Psoas muscle (tissue), 8 donors: Measurements from ENCODE around the gene ARL4C. TPM values are rescaled to one million over a fixed set of nuclear protein-coding genes. Genes with fewer than 3 reads are reported as not detected.

Experiments
- ATAC-seq, 4 donors: fragments of 200-7000 bp; cut with Tn5 transposase; one replicate each; pipeline ENCODE4 v1.9.1; 2020; ENCODE audit warnings: moderate library complexity in 3 of 4, mild to moderate bottlenecking in 2 of 4
- DNase-seq, 2 donors: peaks; one replicate each; pipeline ENCODE4 v3.0.0-alpha.2; 2020
- H3K27ac ChIP-seq: fragments of 200-600 bp; one replicate; pipeline ENCODE4 v1.8.0; 2022
- H3K27me3 ChIP-seq, 3 donors: fragments of 200-600 bp in 1 of 3; one replicate each; pipeline versions ENCODE4 v1.6.1 to v1.8.0; 2013 to 2022; ENCODE audit warnings: low read length in 2 of 3, mild to moderate bottlenecking in 2 of 3, moderate library complexity in 1 of 3; ENCODE audit not compliant: insufficient read depth in 3 of 3
- H3K36me3 ChIP-seq, 2 donors: fragments of 200-600 bp in 1 of 2; one replicate each; pipeline versions ENCODE4 v1.6.1 to v1.8.0; 2013 to 2022; ENCODE audit warnings: low read depth in 1 of 2, mild to moderate bottlenecking in 1 of 2, moderate library complexity in 1 of 2; ENCODE audit not compliant: insufficient read depth in 1 of 2
- H3K4me1 ChIP-seq: fragments of 200-600 bp; one replicate; pipeline ENCODE4 v1.8.0; 2022
- H3K4me3 ChIP-seq: fragments of 200-600 bp; one replicate; pipeline ENCODE4 v1.8.0; 2022; ENCODE audit warnings: mild to moderate bottlenecking
- H3K9me3 ChIP-seq: fragments of 200-600 bp; one replicate; pipeline ENCODE4 v1.8.0; 2022
- CTCF ChIP-seq: fragments of 200-600 bp; IDR thresholded peaks from one replicate; pipeline ENCODE4 v1.8.0; 2022; ENCODE audit warnings: antibody characterized with exemption
- WGBS, 3 donors: extraction: QIAGEN DNeasy Blood & Tissue Kit; methylation state at CpG; one replicate each; pipeline versions ENCODE4 v1.1.6 to v1.1.7; 2013; 5-methylcytosine and 5-hydroxymethylcytosine counted together
- intact Hi-C, 2 donors: fragments of 100-400 bp; cut with DNase I; formaldehyde crosslinking; loops; one replicate each; pipeline versions ENCODE4 v1.11.0 to v1.14.2; 2022
- polyA plus RNA-seq, 3 donors: library from polyadenylated mRNA; stranded (reverse); fragments of 200-250 nt; gene quantifications; one replicate each; pipeline ENCODE4 v1.2.3, GENCODE V29; 2013
- total RNA-seq, 4 donors: library from RNA; stranded (reverse); fragmentation: NEBNext Ultra II Directional in 2 of 4; extraction: Animal tissue kit (Norgen Biotek cat#: 25700) in 2 of 4; gene quantifications; one replicate each; pipeline versions ENCODE4 v1.2.1 to v1.2.4, GENCODE V29; 2021 to 2023
- donor health status: healthy with polysubstance abuse.
- donor health status: DM: no; HTN: no; CAD: no; lungs with moderate emphysema.
- donor health status: Bipolar disorder and iron deficiency.
- donor health status: healthy.
- donor health status: DM: yes; HTN: yes; CAD: no.
- donor health status: DM: no; HTN: no; CAD: no.
- donor health status: DM: no; HTN: no; CAD: no.
- donor health status: DM: yes; HTN: yes; CAD: no.

The ARL4C gene
- total and polyA plus RNA-seq, 7 donors = 0.34 to 1.6 (median 1.1) TPM

DNA sequence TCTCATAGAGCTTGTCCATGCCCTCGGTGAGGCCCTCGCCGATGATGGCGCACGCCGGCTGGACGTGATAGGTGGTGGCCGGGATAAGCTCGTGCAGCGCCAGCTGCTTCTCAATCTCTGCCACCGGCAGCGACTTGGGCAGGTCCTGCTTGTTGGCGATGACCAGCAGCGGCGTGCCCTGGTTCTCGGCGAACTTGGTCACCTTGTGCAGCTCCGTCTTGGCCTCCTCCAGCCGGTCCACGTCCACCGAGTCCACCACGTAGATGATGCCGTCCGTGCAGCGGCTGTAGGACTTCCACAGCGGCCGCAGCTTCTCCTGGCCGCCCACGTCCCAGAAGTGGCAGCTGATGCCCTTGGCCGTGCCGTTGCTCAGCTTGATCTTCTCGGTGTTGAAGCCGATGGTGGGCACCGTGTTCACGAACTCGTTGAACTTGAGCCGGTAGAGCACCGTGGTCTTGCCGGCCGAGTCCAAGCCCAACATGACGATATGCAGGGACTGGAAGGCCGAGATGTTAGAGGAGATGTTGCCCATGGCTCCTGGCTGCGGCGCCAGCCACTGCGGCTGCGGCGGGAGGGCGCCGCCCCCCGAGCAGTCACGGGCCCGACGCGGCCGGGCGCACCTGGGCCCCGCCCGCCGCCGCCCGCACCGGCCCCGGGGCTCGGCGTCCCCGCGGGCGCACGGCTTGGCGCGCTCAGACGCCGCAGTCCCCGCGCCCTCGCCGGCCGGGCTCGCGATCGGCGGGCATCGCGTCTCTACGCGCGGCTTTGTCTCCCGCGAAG, 636 bp downstream of the ARL4C start:
- intact Hi-C loops = loop anchor here in 1 of 2 donors (5.0 kb wide), 1 partner anchor 209 kb away; no protein-coding TSS in a partner anchor
- WGBS, 3 donors = 0 to 1% (median 1%) methylated on average over 72 to 89 of the region's 89 CpGs
- Histone ChIP-seq H3K4me1 (peaks cover 6% of the 10 kb centered on the region), H3K9me3 (no peaks in the 10 kb centered on the region), H3K27me3 (peaks cover 2 to 48% (median 4%) of the 10 kb centered on the region in 3 donors), H3K4me3 (peak overlapping the region; percentile 68), H3K36me3 (no peaks in the 10 kb centered on the region), H3K27ac (no peak overlapping the region)
- DNase-seq (peak; percentile 27 to 59), ATAC-seq (peak; percentile 11 to 35 (median 22))
- no peak for TF ChIP-seq CTCF

DNA sequence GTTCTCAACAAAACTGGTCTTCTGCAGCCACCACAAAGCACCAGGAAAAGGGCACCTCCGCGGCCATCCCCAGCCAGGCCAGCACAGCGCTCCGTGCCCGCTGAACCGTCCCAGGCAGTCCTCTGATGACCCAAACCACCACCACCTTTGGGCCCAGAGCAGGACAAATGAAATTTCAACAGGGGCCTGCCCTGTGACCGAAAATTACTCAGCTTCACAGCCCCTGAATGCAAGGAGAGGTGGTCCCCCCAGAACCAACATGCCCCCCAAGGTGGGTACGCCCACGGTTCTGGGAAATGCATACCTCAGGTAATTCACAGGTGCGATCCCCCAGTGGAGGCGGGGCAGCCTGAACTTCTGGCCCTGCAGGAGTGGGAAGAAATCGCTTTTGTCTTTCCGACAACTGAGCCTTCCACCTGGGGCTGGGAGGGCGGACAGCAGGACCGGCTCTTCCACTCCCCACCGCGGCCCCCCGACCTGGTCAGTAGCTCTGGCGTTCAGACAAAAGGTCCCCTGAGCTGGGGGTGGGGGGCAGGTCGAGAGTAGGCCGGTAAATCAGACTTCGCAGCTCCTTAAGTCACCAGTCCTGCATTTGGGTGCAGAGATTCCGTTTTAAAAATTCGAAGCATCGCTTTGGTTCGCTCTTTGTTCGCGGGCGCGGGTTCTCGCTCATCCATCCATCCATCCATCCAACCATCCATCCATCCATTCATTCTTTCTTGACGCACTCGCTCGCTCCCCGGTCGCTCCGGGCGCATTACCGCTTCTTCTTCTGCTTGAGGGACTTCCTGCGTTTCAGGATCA, 1.4 kb downstream of the ARL4C start:
- H3K4me1 ChIP-seq = peaks cover 6% of the 10 kb centered on the region
- peaks cover 2 to 55% (median 4%) of the 10 kb centered on the region in 3 donors for H3K27me3 ChIP-seq
- TF ChIP-seq CTCF = no peak
- DNase-seq (no peak), ATAC-seq (no peak)
- H3K36me3 ChIP-seq = no peaks in the 10 kb centered on the region
- intact Hi-C loops = loop anchor here in 1 of 2 donors (5.0 kb wide), 1 partner anchor 208 kb away; no protein-coding TSS in a partner anchor
- peak overlapping the region; percentile 68 for H3K4me3 ChIP-seq
- no peak overlapping the region for H3K27ac ChIP-seq
- H3K9me3 ChIP-seq = no peaks in the 10 kb centered on the region
- 9 to 13% (median 13%) methylated on average over 40 of the region's 40 CpGs for WGBS, 3 donors

- Histone ChIP-seq H3K9me3 (no peaks in the 10 kb centered on the region), H3K27me3 (peaks cover 2 to 55% (median 4%) of the 10 kb centered on the region in 3 donors), H3K27ac (no peak overlapping the region), H3K36me3 (no peaks in the 10 kb centered on the region), H3K4me3 (peak overlapping the region; percentile 68), H3K4me1 (peaks cover 6% of the 10 kb centered on the region)
- no peak for ATAC-seq
- intact Hi-C loops = loop anchor here in 1 of 2 donors (5.0 kb wide), 1 partner anchor 207 kb away; no protein-coding TSS in a partner anchor
- no peak for TF ChIP-seq CTCF
- no peak for DNase-seq
- 59 to 67% (median 64%) methylated on average over 9 of the region's 9 CpGs for WGBS, 3 donors
These were observed 2.3 kb downstream of the ARL4C start for GRCh38 chr2:234494361-234495250.

DNA sequence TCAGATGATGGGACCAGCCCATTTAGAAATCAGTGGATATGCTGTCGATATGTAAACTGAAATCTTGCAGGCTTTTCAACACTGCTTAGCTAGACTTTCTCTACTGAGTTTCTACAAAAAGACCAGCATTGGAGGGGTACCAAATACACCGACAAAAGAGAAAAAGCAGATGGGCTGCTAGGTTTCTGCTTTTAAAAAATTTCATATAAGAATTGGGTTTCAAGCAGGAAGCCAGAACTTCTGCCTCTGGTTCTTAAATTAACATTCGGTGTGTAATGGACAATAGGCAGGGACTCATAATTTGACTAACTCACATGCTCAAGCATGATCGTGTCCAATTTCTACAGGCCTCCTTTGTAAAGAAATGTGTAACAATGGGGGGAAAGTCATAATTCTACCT, 3.1 kb downstream of the ARL4C start:
- Histone ChIP-seq H3K36me3 (no peaks in the 10 kb centered on the region), H3K4me3 (peak overlapping the region; percentile 68), H3K4me1 (peaks cover 6% of the 10 kb centered on the region), H3K27ac (no peak overlapping the region), H3K9me3 (no peaks in the 10 kb centered on the region), H3K27me3 (peaks cover 2 to 55% (median 4%) of the 10 kb centered on the region in 3 donors)
- ATAC-seq (no peak), DNase-seq (no peak)
- TF ChIP-seq CTCF = no peak
- 80 to 85% (median 80%) methylated on average over 4 of the region's 4 CpGs for WGBS, 3 donors
- intact Hi-C loops = no loop called here
